HepG2 (cell line): ENCODE data around the gene TMEM184B. TPM values are rescaled to one million over a fixed set of nuclear protein-coding genes. Genes with fewer than 3 reads are reported as not detected.
A peak's percentile ranks its signal among the peaks of the same experiment; 100 is the strongest.

Source experiments
- BORCS8-MEF2B ChIP-seq: sonication (generic); formaldehyde crosslinking; IDR thresholded peaks from 2 replicates; pipeline ENCODE4 v1.8.0; 2022; ENCODE audit warnings: mild to moderate bottlenecking, missing genetic modification reagents
- CBX5 ChIP-seq: sonication (generic); formaldehyde crosslinking; IDR thresholded peaks from 2 replicates; pipeline ENCODE4 v1.4.0; 2020; ENCODE audit warnings: missing genetic modification reagents, borderline replicate concordance
- FOXK1 ChIP-seq: sonication (generic); formaldehyde crosslinking; IDR thresholded peaks from 2 replicates; pipeline ENCODE4 v1.4.0; 2020; ENCODE audit warnings: low read depth, missing genetic modification reagents, borderline replicate concordance
- HHEX ChIP-seq: IDR thresholded peaks from 2 replicates; pipeline ENCODE4 v1.6.1; 2016; ENCODE audit warnings: control low read depth
- JUND ChIP-seq: sonication (generic); formaldehyde crosslinking; IDR thresholded peaks from 2 replicates; pipeline ENCODE4 v1.8.0; 2022; ENCODE audit warnings: mild to moderate bottlenecking, missing genetic modification reagents
- KAT7 ChIP-seq: IDR thresholded peaks from 2 replicates; pipeline ENCODE4 v1.6.1; 2018; ENCODE audit warnings: borderline replicate concordance, missing compliant biosample characterization
- KLF15 ChIP-seq: sonication (generic); formaldehyde crosslinking; IDR thresholded peaks from 2 replicates; pipeline ENCODE4 v1.8.1; 2023; ENCODE audit warnings: borderline replicate concordance, mild to moderate bottlenecking, inconsistent platforms, missing genetic modification reagents, mixed read lengths
- MAX ChIP-seq: IDR thresholded peaks from 2 replicates; pipeline ENCODE4 v1.6.1; 2012; ENCODE audit warnings: inconsistent platforms
- MIER3 ChIP-seq: IDR thresholded peaks from 2 replicates; pipeline ENCODE4 v1.6.1; 2016; ENCODE audit warnings: missing compliant biosample characterization, borderline replicate concordance
- MTF1 ChIP-seq: sonication (generic); formaldehyde crosslinking; IDR thresholded peaks from 2 replicates; pipeline ENCODE4 v1.5.0; 2020; ENCODE audit warnings: missing genetic modification reagents
- PLRG1 ChIP-seq: fragments of 450-650 bp; conservative IDR thresholded peaks from 2 replicates; pipeline ENCODE4 v1.6.1; 2016
- PTBP1 ChIP-seq: fragments of 200-400 bp; formaldehyde crosslinking; IDR thresholded peaks from 2 replicates; pipeline ENCODE4 v1.6.1; 2018; ENCODE audit warnings: low read length, low read depth; ENCODE audit not compliant: poor library complexity, severe bottlenecking
- RBM39 ChIP-seq: fragments of 200-400 bp; formaldehyde crosslinking; IDR thresholded peaks from one replicate; pipeline ENCODE4 v1.6.1; 2018; ENCODE audit warnings: antibody characterized with exemption, mild to moderate bottlenecking, low read depth, low read length; ENCODE audit not compliant: poor library complexity, severe bottlenecking
- REL ChIP-seq: sonication (generic); formaldehyde crosslinking; conservative IDR thresholded peaks from 2 replicates; pipeline ENCODE4 v1.8.0; 2022; ENCODE audit warnings: mild to moderate bottlenecking, missing genetic modification reagents, moderate library complexity
- REXO4 ChIP-seq: sonication (generic); formaldehyde crosslinking; IDR thresholded peaks from 2 replicates; pipeline ENCODE4 v1.8.0; 2022; ENCODE audit warnings: missing genetic modification reagents, mild to moderate bottlenecking, borderline replicate concordance
- SMARCC2 ChIP-seq: fragments of 450-650 bp; IDR thresholded peaks from 2 replicates; pipeline ENCODE4 v1.6.1; 2017; ENCODE audit warnings: antibody characterized with exemption, mild to moderate bottlenecking
- TRIM22 ChIP-seq: fragments of 450-650 bp; IDR thresholded peaks from 2 replicates; pipeline ENCODE4 v1.6.1; 2017
- ZNF17 ChIP-seq: sonication (generic); formaldehyde crosslinking; IDR thresholded peaks from 2 replicates; pipeline ENCODE4 v1.5.0; 2020; ENCODE audit warnings: mild to moderate bottlenecking, missing genetic modification reagents
- ZNF367 ChIP-seq: sonication (generic); formaldehyde crosslinking; IDR thresholded peaks from 2 replicates; pipeline ENCODE4 v1.4.0; 2020; ENCODE audit warnings: missing genetic modification reagents, borderline replicate concordance
- ZNF629 ChIP-seq: sonication (generic); formaldehyde crosslinking; conservative IDR thresholded peaks from 2 replicates; pipeline ENCODE4 v1.5.0; 2020; ENCODE audit warnings: missing genetic modification reagents
- ZNF7 ChIP-seq: IDR thresholded peaks from 2 replicates; pipeline ENCODE4 v1.6.1; 2016; ENCODE audit warnings: missing biosample characterization, missing genetic modification reagents
- ZNF776 ChIP-seq: sonication (generic); formaldehyde crosslinking; IDR thresholded peaks from 2 replicates; pipeline ENCODE4 v1.4.0; 2020; ENCODE audit warnings: mild to moderate bottlenecking, missing genetic modification reagents
- ZSCAN29 ChIP-seq: sonication (generic); formaldehyde crosslinking; conservative IDR thresholded peaks from 2 replicates; pipeline ENCODE4 v1.4.0; 2020; ENCODE audit warnings: mild to moderate bottlenecking, missing genetic modification reagents
- polyA plus RNA-seq, 8 experiments: library from polyadenylated mRNA; depleted of rRNA in 3 of 8; stranded (reverse) in 7 of 8; unstranded in 1 of 8; fragments of >200 nt; fragmentation: Illumina TruSeq in 4 of 8; extraction: Trizol in 4 of 8; gene quantifications; 2 replicates each; pipeline versions ENCODE4 v1.2.1 to v1.2.3, GENCODE V29; 2011 to 2016; ENCODE audit warnings: low read depth in 4 of 8, missing spikeins in 1 of 8, mixed read lengths in 1 of 8; ENCODE audit not compliant: insufficient read depth in 1 of 8
- total RNA-seq, 5 experiments: library from RNA; depleted of rRNA; stranded (reverse); fragments of >200 nt; fragmentation: Illumina TruSeq; extraction: Trizol; gene quantifications; 2 replicates each; pipeline ENCODE4 v1.2.3, GENCODE V29; 2016; ENCODE audit warnings: low read depth in 1 of 5
- TF ChIP-seq, protein P1 (sequence below): sonication (generic); formaldehyde crosslinking; IDR thresholded peaks from 2 replicates; pipeline ENCODE4 v1.4.0; 2020; ENCODE audit warnings: missing genetic modification reagents, mild to moderate bottlenecking, borderline replicate concordance
- TF ChIP-seq, protein P2 (sequence below): sonication (generic); formaldehyde crosslinking; IDR thresholded peaks from 2 replicates; pipeline ENCODE4 v1.8.0; 2022; ENCODE audit warnings: mild to moderate bottlenecking, missing genetic modification reagents; ENCODE audit not compliant: insufficient replicate concordance
- TF ChIP-seq, protein P3 (sequence below): IDR thresholded peaks from 2 replicates; pipeline ENCODE4 v1.6.1; 2016; ENCODE audit warnings: low read depth

The TMEM184B gene
- total and polyA plus RNA-seq, 2 of the 13 experiments (the other 11 are each of a cell fraction or from before 2014, with no cell fraction given) = 15.9 to 16.0 TPM

GRCh38 chr22:38272373-38273134 lies at the start of gene TMEM184B (continued):
- no peak for TF ChIP-seq REXO4 (CRISPR knock-in tag)
- TF ChIP-seq, protein P1, sequence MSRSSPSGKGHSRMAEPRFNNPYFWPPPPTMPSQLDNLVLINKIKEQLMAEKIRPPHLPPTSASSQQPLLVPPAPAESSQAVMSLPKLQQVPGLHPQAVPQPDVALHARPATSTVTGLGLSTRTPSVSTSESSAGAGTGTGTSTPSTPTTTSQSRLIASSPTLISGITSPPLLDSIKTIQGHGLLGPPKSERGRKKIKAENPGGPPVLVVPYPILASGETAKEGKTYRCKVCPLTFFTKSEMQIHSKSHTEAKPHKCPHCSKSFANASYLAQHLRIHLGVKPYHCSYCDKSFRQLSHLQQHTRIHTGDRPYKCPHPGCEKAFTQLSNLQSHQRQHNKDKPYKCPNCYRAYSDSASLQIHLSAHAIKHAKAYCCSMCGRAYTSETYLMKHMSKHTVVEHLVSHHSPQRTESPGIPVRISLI (CRISPR knock-in tag) = no peak
- TF ChIP-seq ZNF367 (CRISPR knock-in tag) = no peak
- TF ChIP-seq PLRG1 = no peak
- TF ChIP-seq MAX = peak; percentile 49
- no peak for TF ChIP-seq KLF15 (CRISPR knock-in tag)
- no peak for TF ChIP-seq MIER3 (CRISPR knock-in tag)
- no peak for TF ChIP-seq ZNF629 (CRISPR knock-in tag)
- TF ChIP-seq, protein P2, sequence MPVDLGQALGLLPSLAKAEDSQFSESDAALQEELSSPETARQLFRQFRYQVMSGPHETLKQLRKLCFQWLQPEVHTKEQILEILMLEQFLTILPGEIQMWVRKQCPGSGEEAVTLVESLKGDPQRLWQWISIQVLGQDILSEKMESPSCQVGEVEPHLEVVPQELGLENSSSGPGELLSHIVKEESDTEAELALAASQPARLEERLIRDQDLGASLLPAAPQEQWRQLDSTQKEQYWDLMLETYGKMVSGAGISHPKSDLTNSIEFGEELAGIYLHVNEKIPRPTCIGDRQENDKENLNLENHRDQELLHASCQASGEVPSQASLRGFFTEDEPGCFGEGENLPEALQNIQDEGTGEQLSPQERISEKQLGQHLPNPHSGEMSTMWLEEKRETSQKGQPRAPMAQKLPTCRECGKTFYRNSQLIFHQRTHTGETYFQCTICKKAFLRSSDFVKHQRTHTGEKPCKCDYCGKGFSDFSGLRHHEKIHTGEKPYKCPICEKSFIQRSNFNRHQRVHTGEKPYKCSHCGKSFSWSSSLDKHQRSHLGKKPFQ (CRISPR knock-in tag) = no peak
- no peak for TF ChIP-seq ZNF17 (CRISPR knock-in tag)
- no peak for TF ChIP-seq REL (CRISPR knock-in tag)
- no peak for TF ChIP-seq JUND (CRISPR knock-in tag)
- TF ChIP-seq, protein P3, sequence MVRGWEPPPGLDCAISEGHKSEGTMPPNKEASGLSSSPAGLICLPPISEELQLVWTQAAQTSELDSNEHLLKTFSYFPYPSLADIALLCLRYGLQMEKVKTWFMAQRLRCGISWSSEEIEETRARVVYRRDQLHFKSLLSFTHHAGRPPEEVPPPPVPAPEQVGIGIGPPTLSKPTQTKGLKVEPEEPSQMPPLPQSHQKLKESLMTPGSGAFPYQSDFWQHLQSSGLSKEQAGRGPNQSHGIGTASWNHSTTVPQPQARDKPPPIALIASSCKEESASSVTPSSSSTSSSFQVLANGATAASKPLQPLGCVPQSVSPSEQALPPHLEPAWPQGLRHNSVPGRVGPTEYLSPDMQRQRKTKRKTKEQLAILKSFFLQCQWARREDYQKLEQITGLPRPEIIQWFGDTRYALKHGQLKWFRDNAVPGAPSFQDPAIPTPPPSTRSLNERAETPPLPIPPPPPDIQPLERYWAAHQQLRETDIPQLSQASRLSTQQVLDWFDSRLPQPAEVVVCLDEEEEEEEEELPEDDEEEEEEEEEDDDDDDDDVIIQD (CRISPR knock-in tag) = no peak
- TF ChIP-seq CBX5 (CRISPR knock-in tag) = no peak
- no peak for TF ChIP-seq RBM39
- TF ChIP-seq MTF1 = no peak
- no peak for TF ChIP-seq HHEX (CRISPR knock-in tag)
- no peak for TF ChIP-seq KAT7
- TF ChIP-seq FOXK1 (CRISPR knock-in tag) = no peak
- no peak for TF ChIP-seq TRIM22
- TF ChIP-seq ZNF7 (CRISPR knock-in tag) = no peak
- no peak for TF ChIP-seq PTBP1
- no peak for TF ChIP-seq ZSCAN29 (CRISPR knock-in tag)
- TF ChIP-seq ZNF776 (CRISPR knock-in tag) = no peak; the same call in 1 of the 2 replicates
- no peak for TF ChIP-seq BORCS8-MEF2B (CRISPR knock-in tag)
- no peak for TF ChIP-seq SMARCC2
